Iris pigment epithelial cell (primary cell): Measurements from ENCODE around the gene UTS2B.
A peak's percentile ranks its signal among the peaks of the same experiment; 100 is the strongest.

Experiments
- DNase-seq: peaks from one replicate; pipeline ENCODE4 v3.0.0-alpha.2; 2011; ENCODE audit warnings: low read depth

Gene UTS2B

GRCh38 chr3:191352014-191352413 is 21.7 kb upstream of the UTS2B start:
- DNase-seq: no peak

- peak; percentile 44 for DNase-seq
Measured at GRCh38 chr3:191350396-191351090, 20.2 kb upstream of the UTS2B start.

- no peak for DNase-seq
Measured at GRCh38 chr3:191348098-191348497, 17.8 kb upstream of the UTS2B start.

- no peak for DNase-seq
Measured at GRCh38 chr3:191347228-191347627, 16.9 kb upstream of the UTS2B start.

GRCh38 chr3:191345334-191345733 is 15.0 kb upstream of the UTS2B start:
- DNase-seq: peak; percentile 52

- no peak for DNase-seq
Measured at GRCh38 chr3:191343913-191344312, 13.6 kb upstream of the UTS2B start.

- DNase-seq: peak; percentile 30
Measured at GRCh38 chr3:191343115-191343514, 12.8 kb upstream of the UTS2B start.

- DNase-seq: no peak
Measured at GRCh38 chr3:191342411-191342810, 12.1 kb upstream of the UTS2B start.

GRCh38 chr3:191342006-191342405 is 11.7 kb upstream of the UTS2B start:
- DNase-seq: no peak

- no peak for DNase-seq
Measured at GRCh38 chr3:191340966-191341365, 10.6 kb upstream of the UTS2B start.

GRCh38 chr3:191340351-191340750 is 10.0 kb upstream of the UTS2B start:
- DNase-seq: no peak

GRCh38 chr3:191339316-191339917 is 9.1 kb upstream of the UTS2B start:
- peak; percentile 43 for DNase-seq

- DNase-seq: no peak
Measured at GRCh38 chr3:191338177-191338488, 7.8 kb upstream of the UTS2B start.

GRCh38 chr3:191336833-191337232 is 6.5 kb upstream of the UTS2B start:
- no peak for DNase-seq

- DNase-seq: no peak
Measured at GRCh38 chr3:191334346-191334893, 4.1 kb upstream of the UTS2B start.

GRCh38 chr3:191333298-191333880 is 3.1 kb upstream of the UTS2B start:
- DNase-seq: no peak

GRCh38 chr3:191331388-191331787 is 1.1 kb upstream of the UTS2B start:
- DNase-seq: peak; percentile 76

GRCh38 chr3:191330530-191331048 is 263 bp upstream of the UTS2B start:
- peak; percentile 94 for DNase-seq

- peak; percentile 85 for DNase-seq
Measured at GRCh38 chr3:191328962-191329653, 1.2 kb downstream of the UTS2B start, which contains the start of gene CCDC50. Gene CCDC50, plus strand, starts transcription at chr3:191329394. Its CDS starts 281 bp downstream, at chr3:191329675.

- peak; percentile 74 for DNase-seq
Measured at GRCh38 chr3:191328383-191328961, 1.9 kb downstream of the UTS2B start.

GRCh38 chr3:191327526-191327925 is 2.8 kb downstream of the UTS2B start:
- DNase-seq: no peak

GRCh38 chr3:191324936-191325335 is 5.4 kb downstream of the UTS2B start:
- DNase-seq: peak; percentile 72
